Testis (tissue), 2 donors: ENCODE results near the gene MINDY4B.

Experiments
- CTCF ChIP-seq, 3 experiments: fragments of 450-650 bp in 2 of 3; fragments of 200-600 bp in 1 of 3; sonication (generic) in 1 of 3; IDR thresholded peaks; one replicate each; pipeline ENCODE4 v1.5.1; 2016 to 2019; ENCODE audit warnings: antibody characterized with exemption in 3 of 3, mild to moderate bottlenecking in 2 of 3, moderate library complexity in 1 of 3
- POLR2A ChIP-seq: fragments of 450-650 bp; IDR thresholded peaks from one replicate; pipeline ENCODE4 v1.6.1; 2017; ENCODE audit warnings: antibody characterized with exemption, mild to moderate bottlenecking, moderate library complexity

GRCh38 chr3:150875548-150875947 lies 29.7 kb downstream of the MINDY4B start:
- TF ChIP-seq CTCF (IDR thresholded peaks at IDR 0.05) = no peak
- no peak for TF ChIP-seq POLR2A
